ENCODE data around the gene CEP72.

GRCh38 chr5:639253-639530 is 27.1 kb downstream of the CEP72 start:
- TF ChIP-seq EZH2 (IDR thresholded peaks at IDR 0.05; ENCODE audit: insufficient read depth, poor library complexity, severe bottlenecking) (no peak), EZH2phosphoT487 (IDR thresholded peaks at IDR 0.05; ENCODE audit: insufficient read depth, low read depth) (no peak)

All from GM23248 (cell line).